Measurements from ENCODE around the gene ADGRE1.

ADGRE1 gene

DNA sequence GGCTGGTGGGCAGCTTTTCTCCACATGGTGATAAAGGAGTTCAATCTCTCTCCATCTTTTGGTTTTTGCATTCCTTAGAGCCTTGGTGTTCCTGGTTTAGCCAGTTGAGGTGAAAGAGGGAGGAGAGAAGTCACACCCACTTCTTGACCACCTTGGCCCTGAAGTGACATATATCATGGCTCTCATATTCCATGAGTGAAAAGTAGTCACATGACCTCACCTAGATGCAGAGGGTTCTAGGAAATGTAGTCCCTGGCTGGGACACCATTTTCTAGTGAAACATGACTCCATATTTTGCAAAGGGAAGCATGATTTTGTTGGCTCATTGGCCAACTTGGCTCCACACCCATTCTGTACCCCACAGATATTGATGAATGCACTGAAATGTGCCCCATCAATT is 16.1 kb downstream of the ADGRE1 start:
- Histone ChIP-seq H3K27ac (ENCODE audit: low read length, poor library complexity, severe bottlenecking) (no peak overlapping the region), H3K9ac (ENCODE audit: low read length) (no peak overlapping the region), H2AFZ (ENCODE audit: low read depth, low read length) (no peak overlapping the region), H3K9me3 (ENCODE audit: control insufficient read depth, low read length) (peaks cover 43% of the 10 kb centered on the region), H2BK15ac (ENCODE audit: low read depth, poor library complexity, severe bottlenecking) (no peak overlapping the region), H3K79me1 (replicated peaks; ENCODE audit: low read length, poor library complexity, severe bottlenecking) (no peaks in the 10 kb centered on the region), H3K14ac (ENCODE audit: low read length in 2 of 2) (no peak overlapping the region), H2BK5ac (ENCODE audit: low read depth, low read length, poor library complexity, severe bottlenecking) (no peak overlapping the region), H3K23ac (ENCODE audit: low read length in 2 of 2) (no peak overlapping the region), H3K4ac (ENCODE audit: low read depth in 1 of 2, low read length in 2 of 2) (no peak overlapping the region), H3K4me2 (ENCODE audit: low read length, poor library complexity, severe bottlenecking) (no peak overlapping the region), H2AK5ac (ENCODE audit: low read length, severe bottlenecking) (no peak overlapping the region), H3K4me3 (ENCODE audit: insufficient read depth in 1 of 2, low read depth in 1 of 2, low read length in 2 of 2) (no peak overlapping the region), H2BK12ac (ENCODE audit: low read length in 2 of 2) (no peak overlapping the region), H3K36me3 (ENCODE audit: control insufficient read depth in 1 of 2, insufficient read depth in 2 of 2, low read depth in 1 of 2, low read length in 2 of 2) (no peaks in the 10 kb centered on the region), H4K8ac (ENCODE audit: low read length) (no peak overlapping the region), H3K4me1 (ENCODE audit: control insufficient read depth, insufficient read depth, low read depth, low read length) (no peaks in the 10 kb centered on the region), H4K91ac (ENCODE audit: low read length) (no peak overlapping the region), H3K27me3 (ENCODE audit: control insufficient read depth in 1 of 2, insufficient read depth in 1 of 2, low read length in 2 of 2) (no peaks in the 10 kb centered on the region), H3K18ac (ENCODE audit: low read depth in 1 of 2, low read length in 2 of 2) (no peak overlapping the region), H2BK120ac (ENCODE audit: low read depth, low read length) (no peak overlapping the region)
- DNase-seq, result no peak

DNA sequence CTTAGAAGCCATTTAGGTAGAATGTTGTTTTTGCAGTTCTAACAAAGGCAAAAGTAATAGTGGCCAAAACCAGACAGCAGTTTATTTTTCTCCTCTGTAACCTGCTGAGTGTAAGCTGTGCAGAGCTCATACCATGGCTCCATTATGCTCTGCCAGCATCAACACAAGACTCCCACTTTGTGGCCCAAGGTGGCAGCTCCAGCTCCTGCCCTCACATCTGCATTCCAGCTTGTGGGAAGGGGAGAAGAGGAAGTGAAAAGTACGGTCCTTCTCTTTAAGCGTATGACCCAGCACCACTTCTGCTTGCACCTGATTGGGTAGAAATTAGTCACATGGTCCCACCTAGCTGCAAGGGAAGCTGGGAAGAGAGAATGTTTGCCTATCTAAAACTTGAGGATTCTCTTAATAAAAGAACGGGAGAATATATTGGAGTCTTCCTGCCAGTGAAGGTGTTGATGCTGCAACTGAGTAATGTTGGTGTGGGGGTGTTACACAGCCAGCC is 19.2 kb downstream of the ADGRE1 start:
- no peak overlapping the region for H3K4ac ChIP-seq (ENCODE audit: low read depth in 1 of 2, low read length in 2 of 2)
- no peak overlapping the region for H2AK5ac ChIP-seq (ENCODE audit: low read length, severe bottlenecking)
- H3K27me3 ChIP-seq (ENCODE audit: control insufficient read depth in 1 of 2, insufficient read depth in 1 of 2, low read length in 2 of 2), result no peaks in the 10 kb centered on the region
- H3K27ac ChIP-seq (ENCODE audit: low read length, poor library complexity, severe bottlenecking), result no peak overlapping the region
- no peak overlapping the region for H3K9ac ChIP-seq (ENCODE audit: low read length)
- DNase-seq, result no peak
- 56% methylated on average over 3 of the region's 3 CpGs for WGBS
- H3K4me3 ChIP-seq (ENCODE audit: insufficient read depth in 1 of 2, low read depth in 1 of 2, low read length in 2 of 2), result peak overlapping the region in 1 of 2 experiments; percentile 7
- no peaks in the 10 kb centered on the region for H3K36me3 ChIP-seq (ENCODE audit: control insufficient read depth in 1 of 2, insufficient read depth in 2 of 2, low read depth in 1 of 2, low read length in 2 of 2)
- H3K4me1 ChIP-seq (ENCODE audit: control insufficient read depth, insufficient read depth, low read depth, low read length), result no peaks in the 10 kb centered on the region
- H2BK120ac ChIP-seq (ENCODE audit: low read depth, low read length), result no peak overlapping the region
- H4K91ac ChIP-seq (ENCODE audit: low read length), result no peak overlapping the region
- H2BK12ac ChIP-seq (ENCODE audit: low read length in 2 of 2), result no peak overlapping the region
- H3K14ac ChIP-seq (ENCODE audit: low read length in 2 of 2), result no peak overlapping the region
- H2AFZ ChIP-seq (ENCODE audit: low read depth, low read length), result no peak overlapping the region
- no peak overlapping the region for H3K18ac ChIP-seq (ENCODE audit: low read depth in 1 of 2, low read length in 2 of 2)
- peaks cover 23% of the 10 kb centered on the region for H3K9me3 ChIP-seq (ENCODE audit: control insufficient read depth, low read length)
- H2BK5ac ChIP-seq (ENCODE audit: low read depth, low read length, poor library complexity, severe bottlenecking), result no peak overlapping the region
- no peaks in the 10 kb centered on the region for H3K79me1 ChIP-seq (replicated peaks; ENCODE audit: low read length, poor library complexity, severe bottlenecking)
- H2BK15ac ChIP-seq (ENCODE audit: low read depth, poor library complexity, severe bottlenecking), result no peak overlapping the region
- H3K23ac ChIP-seq (ENCODE audit: low read length in 2 of 2), result no peak overlapping the region
- no peak overlapping the region for H4K8ac ChIP-seq (ENCODE audit: low read length)
- H3K4me2 ChIP-seq (ENCODE audit: low read length, poor library complexity, severe bottlenecking), result no peak overlapping the region

DNA sequence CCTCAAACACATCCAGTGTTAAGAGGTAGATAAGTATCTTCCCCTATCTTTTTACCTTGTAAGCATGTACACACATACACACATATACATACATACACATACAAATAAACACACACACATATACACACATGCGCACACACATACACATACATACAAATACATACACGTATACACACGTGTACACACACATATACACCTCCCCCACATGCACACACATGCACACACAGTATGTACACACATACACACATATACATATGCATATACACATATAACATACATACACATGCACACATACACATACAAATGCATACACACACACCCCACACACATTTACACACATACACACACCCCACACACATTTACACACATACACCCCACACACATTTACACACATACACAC is 24.1 kb downstream of the ADGRE1 start:
- H3K4ac ChIP-seq (ENCODE audit: low read depth in 1 of 2, low read length in 2 of 2), result no peak overlapping the region
- no peak overlapping the region for H2BK15ac ChIP-seq (ENCODE audit: low read depth, poor library complexity, severe bottlenecking)
- no peak overlapping the region for H4K8ac ChIP-seq (ENCODE audit: low read length)
- no peak overlapping the region for H3K4me2 ChIP-seq (ENCODE audit: low read length, poor library complexity, severe bottlenecking)
- H3K27me3 ChIP-seq (ENCODE audit: control insufficient read depth in 1 of 2, insufficient read depth in 1 of 2, low read length in 2 of 2), result no peaks in the 10 kb centered on the region
- H2AK5ac ChIP-seq (ENCODE audit: low read length, severe bottlenecking), result no peak overlapping the region
- H3K9me3 ChIP-seq (ENCODE audit: control insufficient read depth, low read length), result peaks cover 42% of the 10 kb centered on the region
- no peaks in the 10 kb centered on the region for H3K36me3 ChIP-seq (ENCODE audit: control insufficient read depth in 1 of 2, insufficient read depth in 2 of 2, low read depth in 1 of 2, low read length in 2 of 2)
- no peak overlapping the region for H2BK120ac ChIP-seq (ENCODE audit: low read depth, low read length)
- H3K18ac ChIP-seq (ENCODE audit: low read depth in 1 of 2, low read length in 2 of 2), result no peak overlapping the region
- H3K4me3 ChIP-seq (ENCODE audit: insufficient read depth in 1 of 2, low read depth in 1 of 2, low read length in 2 of 2), result no peak overlapping the region
- no peak overlapping the region for H2BK5ac ChIP-seq (ENCODE audit: low read depth, low read length, poor library complexity, severe bottlenecking)
- DNase-seq, result no peak
- H2BK12ac ChIP-seq (ENCODE audit: low read length in 2 of 2), result no peak overlapping the region
- no peak overlapping the region for H3K9ac ChIP-seq (ENCODE audit: low read length)
- H3K79me1 ChIP-seq (replicated peaks; ENCODE audit: low read length, poor library complexity, severe bottlenecking), result no peaks in the 10 kb centered on the region
- no peak overlapping the region for H3K23ac ChIP-seq (ENCODE audit: low read length in 2 of 2)
- no peak overlapping the region for H3K27ac ChIP-seq (ENCODE audit: low read length, poor library complexity, severe bottlenecking)
- no peaks in the 10 kb centered on the region for H3K4me1 ChIP-seq (ENCODE audit: control insufficient read depth, insufficient read depth, low read depth, low read length)
- H2AFZ ChIP-seq (ENCODE audit: low read depth, low read length), result no peak overlapping the region
- H3K14ac ChIP-seq (ENCODE audit: low read length in 2 of 2), result no peak overlapping the region
- 32% methylated on average over 3 of the region's 3 CpGs for WGBS
- no peak overlapping the region for H4K91ac ChIP-seq (ENCODE audit: low read length)

DNA sequence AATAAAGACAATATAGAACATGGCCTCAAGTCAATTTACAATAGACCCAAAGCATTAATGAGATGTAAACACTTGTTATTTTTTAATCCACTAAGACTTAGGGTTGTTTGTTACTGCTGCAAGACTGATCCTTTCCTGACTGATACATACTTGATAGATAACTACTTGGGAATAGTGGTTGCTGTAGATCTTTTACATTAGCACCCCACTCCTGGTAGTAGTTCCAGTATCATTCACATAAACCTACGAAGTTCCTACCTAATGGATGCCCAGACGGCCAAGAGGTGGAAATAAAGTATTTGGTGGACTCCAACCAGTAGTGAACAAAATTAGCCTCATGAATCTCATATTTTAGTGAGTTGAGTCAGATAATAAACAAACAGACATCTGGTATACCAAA is 26.9 kb downstream of the ADGRE1 start:
- no peak overlapping the region for H4K91ac ChIP-seq (ENCODE audit: low read length)

More for the DNA sequence above, 26.9 kb downstream of the ADGRE1 start:
- Histone ChIP-seq H2AK5ac (ENCODE audit: low read length, severe bottlenecking) (no peak overlapping the region), H2BK15ac (ENCODE audit: low read depth, poor library complexity, severe bottlenecking) (no peak overlapping the region), H2BK5ac (ENCODE audit: low read depth, low read length, poor library complexity, severe bottlenecking) (no peak overlapping the region), H3K27me3 (ENCODE audit: control insufficient read depth in 1 of 2, insufficient read depth in 1 of 2, low read length in 2 of 2) (no peaks in the 10 kb centered on the region), H3K4me1 (ENCODE audit: control insufficient read depth, insufficient read depth, low read depth, low read length) (no peaks in the 10 kb centered on the region), H2AFZ (ENCODE audit: low read depth, low read length) (no peak overlapping the region), H3K14ac (ENCODE audit: low read length in 2 of 2) (no peak overlapping the region), H2BK12ac (ENCODE audit: low read length in 2 of 2) (no peak overlapping the region), H3K18ac (ENCODE audit: low read depth in 1 of 2, low read length in 2 of 2) (no peak overlapping the region), H3K4me2 (ENCODE audit: low read length, poor library complexity, severe bottlenecking) (no peak overlapping the region), H3K23ac (ENCODE audit: low read length in 2 of 2) (no peak overlapping the region), H3K36me3 (ENCODE audit: control insufficient read depth in 1 of 2, insufficient read depth in 2 of 2, low read depth in 1 of 2, low read length in 2 of 2) (no peaks in the 10 kb centered on the region), H3K79me1 (replicated peaks; ENCODE audit: low read length, poor library complexity, severe bottlenecking) (no peaks in the 10 kb centered on the region), H3K27ac (ENCODE audit: low read length, poor library complexity, severe bottlenecking) (no peak overlapping the region), H3K4me3 (ENCODE audit: insufficient read depth in 1 of 2, low read depth in 1 of 2, low read length in 2 of 2) (peak overlapping the region in 1 of 2 experiments; percentile 28), H2BK120ac (ENCODE audit: low read depth, low read length) (no peak overlapping the region), H4K8ac (ENCODE audit: low read length) (no peak overlapping the region), H3K9ac (ENCODE audit: low read length) (no peak overlapping the region), H3K9me3 (ENCODE audit: control insufficient read depth, low read length) (peaks cover 32% of the 10 kb centered on the region), H3K4ac (ENCODE audit: low read depth in 1 of 2, low read length in 2 of 2) (no peak overlapping the region)
- no peak for DNase-seq
- WGBS, result 0% methylated on average over 1 of the region's 2 CpGs

Data from mesenchymal stem cell (in vitro differentiated cells and primary cell).